Measurements from ENCODE around the gene SPATA31A5.
"Not testable (repeated sequence)": the region's sequence is repeated elsewhere in the genome, so short reads cannot be mapped to it uniquely, and the experiment has no call there.

The SPATA31A5 gene

GRCh38 chr9:60914107-60914506, at the start of gene SPATA31A5:
Gene SPATA31A5, plus strand, starts transcription at chr9:60914407. Its CDS starts 29 bp downstream, at chr9:60914436.
- not testable (repeated sequence) for H3K9ac ChIP-seq (ENCODE audit: low read depth, low read length); H3K9me3 ChIP-seq (ENCODE audit: control insufficient read depth, insufficient read depth, low read length); H3K36me3 ChIP-seq (ENCODE audit: insufficient read depth, low read length); H3K4me1 ChIP-seq (ENCODE audit: insufficient read depth, low read length)

GRCh38 chr9:60962990-60963350, 48.8 kb downstream of the SPATA31A5 start:
- not testable (repeated sequence) for H3K4me1 ChIP-seq (ENCODE audit: insufficient read depth, low read length); H3K9me3 ChIP-seq (ENCODE audit: control insufficient read depth, insufficient read depth, low read length); H3K9ac ChIP-seq (ENCODE audit: low read depth, low read length); H3K36me3 ChIP-seq (ENCODE audit: insufficient read depth, low read length)

- H3K9me3 ChIP-seq (ENCODE audit: control insufficient read depth, insufficient read depth, low read length); H3K9ac ChIP-seq (ENCODE audit: low read depth, low read length); H3K36me3 ChIP-seq (ENCODE audit: insufficient read depth, low read length); H3K4me1 ChIP-seq (ENCODE audit: insufficient read depth, low read length): not testable (repeated sequence)
These were observed 52.2 kb downstream of the SPATA31A5 start for GRCh38 chr9:60966382-60966781.
